Thymus (tissue), 11 donors: Measurements from ENCODE around the gene ATPAF2. TPM values are rescaled to one million over a fixed set of nuclear protein-coding genes. Genes with fewer than 3 reads are reported as not detected.

Experiments
- DNase-seq, 9 donors: peaks; one replicate each; pipeline ENCODE4 v3.0.0-alpha.2; 2013; ENCODE audit warnings: low spot score in 9 of 9, low read depth in 6 of 9, missing footprints in 1 of 9
- H3K27ac ChIP-seq, 2 donors: one replicate each; pipeline ENCODE4 v1.5.1; 2013; ENCODE audit warnings: control low read depth in 1 of 2, low read depth in 1 of 2, low read length in 1 of 2, mild to moderate bottlenecking in 1 of 2, moderate library complexity in 1 of 2
- H3K27me3 ChIP-seq, 2 donors: one replicate each; pipeline ENCODE4 v1.5.1; 2013; ENCODE audit warnings: low read length in 1 of 2; ENCODE audit not compliant: control insufficient read depth in 2 of 2, insufficient read depth in 1 of 2
- H3K36me3 ChIP-seq, 2 donors: one replicate each; pipeline ENCODE4 v1.5.1; 2013; ENCODE audit warnings: low read length in 1 of 2, mild to moderate bottlenecking in 1 of 2, moderate library complexity in 1 of 2; ENCODE audit not compliant: control insufficient read depth in 2 of 2, insufficient read depth in 2 of 2
- H3K4me1 ChIP-seq, 2 donors: one replicate each; pipeline ENCODE4 v1.5.1; 2013; ENCODE audit warnings: low read length in 2 of 2; ENCODE audit not compliant: control insufficient read depth in 2 of 2, insufficient read depth in 2 of 2
- H3K4me3 ChIP-seq, 2 donors: one replicate each; pipeline ENCODE4 v1.5.1; 2013; ENCODE audit warnings: low read length in 2 of 2, control low read depth in 1 of 2, mild to moderate bottlenecking in 1 of 2
- H3K9me3 ChIP-seq, 2 donors: one replicate each; pipeline ENCODE4 v1.5.1; 2013; ENCODE audit warnings: low read length in 1 of 2, mild to moderate bottlenecking in 1 of 2; ENCODE audit not compliant: control insufficient read depth in 2 of 2, insufficient read depth in 1 of 2
- WGBS: extraction: QIAGEN DNeasy Blood & Tissue Kit; methylation state at CpG from one replicate; pipeline ENCODE4 v1.1.7; 2013; 5-methylcytosine and 5-hydroxymethylcytosine counted together
- polyA plus RNA-seq: library from polyadenylated mRNA; stranded (reverse); fragments of 200-250 nt; gene quantifications from one replicate; pipeline ENCODE4 v1.2.3, GENCODE V29; 2013
- total RNA-seq: library from RNA; stranded (reverse); fragments of 120-200 nt; gene quantifications from one replicate; pipeline ENCODE4 v1.2.4, GENCODE V29; 2013
- donor health status: healthy.

ATPAF2 gene
- total and polyA plus RNA-seq, 2 donors = 16.4 to 23.1 TPM

DNA sequence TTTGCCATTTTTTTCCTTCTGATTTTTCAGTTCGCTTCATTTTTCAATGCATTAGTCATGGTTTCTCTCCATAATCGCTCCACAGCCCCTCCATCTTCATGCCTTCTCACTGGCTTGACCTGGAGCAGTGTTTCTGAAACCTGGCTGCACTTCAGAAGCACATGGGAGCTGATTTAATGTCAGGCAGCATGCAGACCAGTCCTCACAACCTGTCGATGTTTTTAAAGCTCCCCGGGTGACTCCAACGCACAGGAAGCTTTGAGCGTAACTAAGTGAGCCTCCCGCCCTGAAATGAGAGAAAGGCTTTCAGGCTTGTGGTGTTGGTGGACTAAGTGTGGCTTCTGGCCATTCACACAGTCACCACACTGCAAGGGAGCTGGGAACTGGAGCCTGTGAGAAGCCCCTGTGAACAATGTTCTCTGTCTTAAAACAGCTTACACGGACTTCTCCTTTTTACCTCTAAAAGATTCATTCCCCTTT lies 31.9 kb upstream of the ATPAF2 start:
- H3K4me3 ChIP-seq = no peak overlapping the region
- peak in 1 of 9 donors; percentile 17 for DNase-seq
- WGBS = 22% methylated on average over 8 of the region's 8 CpGs
- no peaks in the 10 kb centered on the region for H3K9me3 ChIP-seq
- H3K27ac ChIP-seq = no peak overlapping the region
- H3K36me3 ChIP-seq = peaks cover 0 to 11% of the 10 kb centered on the region in 2 donors
- H3K4me1 ChIP-seq = peaks cover 2 to 6% of the 10 kb centered on the region in 2 donors
- H3K27me3 ChIP-seq = no peaks in the 10 kb centered on the region

GRCh38 chr17:18069101-18069500 lies 30.1 kb upstream of the ATPAF2 start:
- DNase-seq = no peak
- peaks cover 10 to 25% of the 10 kb centered on the region in 2 donors for H3K36me3 ChIP-seq
- H3K9me3 ChIP-seq = no peaks in the 10 kb centered on the region
- WGBS = 95% methylated on average over 2 of the region's 2 CpGs
- no peak overlapping the region for H3K4me3 ChIP-seq
- no peak overlapping the region for H3K27ac ChIP-seq
- no peaks in the 10 kb centered on the region for H3K27me3 ChIP-seq
- peaks cover 2 to 6% of the 10 kb centered on the region in 2 donors for H3K4me1 ChIP-seq

- Histone ChIP-seq H3K4me3 (no peak overlapping the region), H3K9me3 (no peaks in the 10 kb centered on the region), H3K36me3 (peaks cover 11 to 33% of the 10 kb centered on the region in 2 donors), H3K27me3 (no peaks in the 10 kb centered on the region), H3K27ac (no peak overlapping the region), H3K4me1 (peaks cover 2 to 6% of the 10 kb centered on the region in 2 donors)
- 98% methylated on average over 4 of the region's 4 CpGs for WGBS
- DNase-seq = no peak
Measured at GRCh38 chr17:18066866-18067265, 27.9 kb upstream of the ATPAF2 start.

- no peak for DNase-seq
- Histone ChIP-seq H3K9me3 (no peaks in the 10 kb centered on the region), H3K4me3 (no peak overlapping the region), H3K4me1 (no peaks in the 10 kb centered on the region), H3K27ac (no peak overlapping the region), H3K36me3 (peaks cover 20 to 37% of the 10 kb centered on the region in 2 donors), H3K27me3 (no peaks in the 10 kb centered on the region)
- 98% methylated on average over 11 of the region's 11 CpGs for WGBS
Measured at GRCh38 chr17:18065546-18065945, 26.6 kb upstream of the ATPAF2 start.

- 93% methylated on average over 2 of the region's 2 CpGs for WGBS
- no peak for DNase-seq
- no peaks in the 10 kb centered on the region for H3K27me3 ChIP-seq
- H3K9me3 ChIP-seq = no peaks in the 10 kb centered on the region
- H3K4me1 ChIP-seq = no peaks in the 10 kb centered on the region
- H3K4me3 ChIP-seq = no peak overlapping the region
- peaks cover 25 to 42% of the 10 kb centered on the region in 2 donors for H3K36me3 ChIP-seq
- no peak overlapping the region for H3K27ac ChIP-seq
Measured at GRCh38 chr17:18064053-18064452, 25.1 kb upstream of the ATPAF2 start.

DNA sequence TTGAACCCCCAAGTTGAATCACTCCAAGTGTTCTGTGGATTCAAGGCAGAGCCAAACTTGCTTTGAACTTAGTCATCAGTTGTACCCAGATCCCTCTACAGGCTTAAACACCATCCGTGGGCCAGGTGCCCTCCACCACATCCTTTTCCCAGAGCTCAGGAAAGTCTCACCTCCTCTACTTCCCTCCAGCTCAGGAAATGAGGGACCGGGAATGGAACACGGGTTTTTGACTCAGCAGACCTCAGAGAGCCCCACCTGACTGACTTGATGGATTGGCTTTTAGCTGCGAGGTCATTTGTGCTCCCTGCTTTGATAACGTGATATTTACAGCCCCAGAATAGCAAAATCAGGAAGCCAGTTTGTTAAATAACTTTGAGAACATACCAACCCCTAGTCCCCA lies 20.3 kb upstream of the ATPAF2 start:
- Histone ChIP-seq H3K27me3 (no peaks in the 10 kb centered on the region), H3K36me3 (peaks cover 40 to 47% of the 10 kb centered on the region in 2 donors), H3K4me1 (no peaks in the 10 kb centered on the region), H3K4me3 (no peak overlapping the region), H3K9me3 (no peaks in the 10 kb centered on the region), H3K27ac (no peak overlapping the region)
- WGBS = 82% methylated on average over 5 of the region's 5 CpGs
- DNase-seq = no peak

DNA sequence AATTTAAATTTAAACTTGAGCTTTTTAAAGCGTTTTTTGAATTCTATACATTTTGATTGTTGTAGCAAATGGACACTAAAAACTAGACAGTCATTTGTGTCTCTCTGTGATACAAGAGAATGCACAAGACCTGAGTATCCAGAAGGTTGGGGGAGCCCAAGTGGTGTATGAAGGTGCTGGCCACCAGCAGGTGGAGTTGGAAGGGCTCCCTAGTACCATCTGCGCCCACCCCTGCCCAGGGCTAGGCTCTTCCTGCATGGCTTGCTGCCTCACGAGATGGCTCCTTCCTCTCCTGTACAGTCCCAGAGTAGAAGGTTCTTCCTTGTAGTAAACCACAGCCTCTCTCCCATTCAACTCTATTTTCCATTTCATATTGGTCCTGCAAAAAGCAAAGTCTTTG lies 17.2 kb upstream of the ATPAF2 start:
- 79% methylated on average over 3 of the region's 3 CpGs for WGBS
- H3K4me1 ChIP-seq = no peaks in the 10 kb centered on the region
- H3K4me3 ChIP-seq = no peak overlapping the region
- H3K27me3 ChIP-seq = no peaks in the 10 kb centered on the region
- H3K27ac ChIP-seq = no peak overlapping the region
- H3K36me3 ChIP-seq = peaks cover 43 to 44% of the 10 kb centered on the region in 2 donors
- H3K9me3 ChIP-seq = no peaks in the 10 kb centered on the region
- no peak for DNase-seq

DNA sequence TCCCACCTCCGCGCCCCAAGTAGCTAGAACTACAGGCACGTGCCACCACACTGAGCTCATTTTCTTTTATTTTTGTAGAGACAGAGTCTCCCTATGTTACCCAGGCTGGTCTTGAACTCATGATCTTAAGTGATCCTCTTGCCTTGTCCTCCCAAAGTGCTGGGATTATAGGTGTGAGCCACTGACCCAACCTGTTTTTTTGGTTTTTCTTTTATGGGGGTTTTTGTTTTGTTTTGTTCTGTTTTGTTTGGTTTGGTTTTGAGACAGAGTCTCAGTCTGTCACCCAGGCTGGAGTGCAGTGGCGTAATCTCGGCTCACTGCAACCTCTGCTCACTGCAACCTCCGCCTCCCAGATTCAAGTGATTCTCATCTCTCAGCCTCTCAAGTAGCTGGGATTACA lies 16.6 kb upstream of the ATPAF2 start:
- no peak overlapping the region for H3K4me3 ChIP-seq
- H3K4me1 ChIP-seq = no peaks in the 10 kb centered on the region
- peaks cover 42 to 44% of the 10 kb centered on the region in 2 donors for H3K36me3 ChIP-seq
- H3K27ac ChIP-seq = no peak overlapping the region
- 98% methylated on average over 6 of the region's 6 CpGs for WGBS
- no peaks in the 10 kb centered on the region for H3K9me3 ChIP-seq
- DNase-seq = no peak
- H3K27me3 ChIP-seq = no peaks in the 10 kb centered on the region

- Histone ChIP-seq H3K36me3 (peaks cover 22 to 32% of the 10 kb centered on the region in 2 donors), H3K27me3 (no peaks in the 10 kb centered on the region), H3K27ac (no peak overlapping the region), H3K4me1 (peaks cover 0 to 6% of the 10 kb centered on the region in 2 donors), H3K4me3 (no peak overlapping the region), H3K9me3 (no peaks in the 10 kb centered on the region)
- WGBS = 97% methylated on average over 3 of the region's 3 CpGs
- no peak for DNase-seq
Measured at GRCh38 chr17:18045691-18046350, 6.9 kb upstream of the ATPAF2 start.
